GM21447 (cell line): Measurements from ENCODE around the gene TRAP1.
"Not testable (repeated sequence)": the region's sequence is repeated elsewhere in the genome, so short reads cannot be mapped to it uniquely, and the experiment has no call there.

Source experiments
- ATAC-seq: cut with Tn5 transposase; IDR thresholded peaks from one replicate; pipeline ENCODE4 v1.9.1; 2021; ENCODE audit not compliant: unreplicated experiment

Gene TRAP1

GRCh38 chr16:3674513-3675295 is 42.6 kb downstream of the TRAP1 start:
- ATAC-seq, result no peak

GRCh38 chr16:3673676-3674377 is 43.5 kb downstream of the TRAP1 start:
- ATAC-seq, result no peak

DNA sequence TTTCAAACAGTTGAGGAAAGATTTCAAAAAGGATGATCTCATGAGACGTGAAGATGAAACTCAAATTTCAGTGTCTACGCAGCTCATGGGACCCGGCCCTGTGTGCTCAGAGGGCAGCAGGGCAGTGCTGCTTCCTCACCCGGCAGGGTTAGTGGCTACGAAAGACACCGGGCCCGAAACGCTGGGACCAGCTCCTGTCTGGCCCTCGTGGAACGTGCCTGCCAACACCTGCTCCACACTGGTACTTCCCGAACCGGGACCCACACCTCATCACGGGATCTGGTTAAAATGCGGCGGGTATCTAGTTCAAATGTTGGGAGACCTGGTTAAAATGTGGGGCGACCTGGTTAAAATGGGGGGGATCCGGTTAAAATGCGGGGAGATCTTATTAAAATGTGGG is 44.1 kb downstream of the TRAP1 start:
- no peak for ATAC-seq

DNA sequence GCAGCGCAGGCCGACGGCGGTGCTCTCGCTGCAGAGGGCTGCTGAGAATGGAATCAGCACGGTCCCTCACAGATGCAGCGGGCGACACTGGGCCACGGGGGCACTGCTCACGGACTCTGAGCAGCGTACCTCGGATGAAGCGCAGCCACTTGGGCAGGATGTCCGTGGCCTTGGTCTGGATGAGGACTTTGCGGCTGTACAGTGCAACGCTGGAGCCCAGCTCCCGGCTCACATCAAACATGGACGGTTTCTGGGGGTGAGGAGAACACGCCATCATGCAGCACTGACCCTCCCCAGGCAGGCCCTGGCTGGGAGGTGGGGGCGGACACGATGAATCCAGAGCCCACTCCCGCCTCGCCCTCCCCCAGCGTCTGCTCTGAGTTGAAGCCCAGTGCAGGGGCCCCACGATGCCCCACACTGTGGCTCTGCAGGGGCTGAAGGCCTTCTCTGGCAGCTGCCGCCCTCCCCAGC is 44.7 kb downstream of the TRAP1 start:
- no peak for ATAC-seq

GRCh38 chr16:3671424-3671823 is 45.9 kb downstream of the TRAP1 start:
- ATAC-seq, result no peak

- no peak for ATAC-seq
Measured at GRCh38 chr16:3670711-3671110, 46.6 kb downstream of the TRAP1 start.

GRCh38 chr16:3669082-3669481 is 48.2 kb downstream of the TRAP1 start:
- ATAC-seq, result no peak

GRCh38 chr16:3668626-3669025 is 48.7 kb downstream of the TRAP1 start:
- no peak for ATAC-seq

GRCh38 chr16:3665508-3665907 is 51.8 kb downstream of the TRAP1 start:
- ATAC-seq, result no peak

DNA sequence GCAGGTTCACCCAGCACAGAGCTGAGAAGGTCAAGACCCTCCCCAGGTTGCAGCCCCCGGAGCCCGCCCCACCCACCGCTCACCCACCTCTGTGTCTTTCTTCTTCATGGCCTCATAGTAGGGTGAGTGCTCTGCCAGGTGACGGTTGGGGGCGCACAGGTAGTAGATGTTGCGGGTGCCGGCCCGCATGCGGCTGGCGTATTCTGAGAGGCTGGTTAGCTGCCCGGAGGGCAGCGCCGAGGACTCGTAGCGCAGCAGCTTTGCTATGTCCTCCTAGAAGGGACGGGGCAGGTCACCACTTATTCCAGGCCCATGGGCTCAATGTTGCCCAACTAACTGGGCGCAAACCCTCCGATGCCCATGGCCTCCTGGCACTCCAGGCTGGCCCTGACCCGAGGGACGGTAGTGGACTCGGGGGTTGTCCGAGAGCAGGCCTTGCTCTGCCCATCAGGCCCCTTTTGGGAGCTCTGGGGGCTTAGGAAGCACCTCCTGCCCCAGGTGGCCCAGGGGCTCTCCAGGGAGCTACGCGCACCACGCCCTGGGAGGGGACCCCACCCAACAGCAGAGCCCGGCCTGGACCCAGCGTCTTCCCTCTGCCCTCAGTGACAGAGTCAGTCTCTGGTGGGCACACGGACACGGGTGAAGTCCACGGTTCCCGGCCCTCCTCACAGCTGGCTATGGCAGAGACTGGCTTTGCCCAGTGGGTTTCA is 53.0 kb downstream of the TRAP1 start:
- ATAC-seq, result no peak

- ATAC-seq, result no peak
Measured at GRCh38 chr16:3662601-3663000, 54.7 kb downstream of the TRAP1 start.

GRCh38 chr16:3661922-3662321 is 55.4 kb downstream of the TRAP1 start:
- no peak for ATAC-seq

DNA sequence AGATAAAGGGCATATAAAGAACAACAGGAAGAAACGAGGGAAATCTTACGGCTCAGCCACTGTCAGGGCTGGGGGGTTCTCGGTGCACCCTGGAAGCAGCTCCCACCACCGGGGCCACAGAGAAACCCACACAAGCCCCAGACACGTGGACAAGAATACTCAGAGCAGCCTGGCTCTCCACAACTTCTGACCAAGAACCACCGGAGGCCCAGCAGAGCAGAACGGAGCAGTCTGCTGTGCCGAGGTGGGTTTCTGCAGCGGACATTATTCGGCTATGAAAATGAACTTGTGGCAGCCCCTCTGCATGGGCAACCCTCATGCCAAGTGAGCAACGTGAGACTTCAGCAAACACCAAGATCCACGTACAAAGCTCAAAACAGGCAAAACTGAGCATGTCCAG is 56.0 kb downstream of the TRAP1 start:
- ATAC-seq, result no peak

DNA sequence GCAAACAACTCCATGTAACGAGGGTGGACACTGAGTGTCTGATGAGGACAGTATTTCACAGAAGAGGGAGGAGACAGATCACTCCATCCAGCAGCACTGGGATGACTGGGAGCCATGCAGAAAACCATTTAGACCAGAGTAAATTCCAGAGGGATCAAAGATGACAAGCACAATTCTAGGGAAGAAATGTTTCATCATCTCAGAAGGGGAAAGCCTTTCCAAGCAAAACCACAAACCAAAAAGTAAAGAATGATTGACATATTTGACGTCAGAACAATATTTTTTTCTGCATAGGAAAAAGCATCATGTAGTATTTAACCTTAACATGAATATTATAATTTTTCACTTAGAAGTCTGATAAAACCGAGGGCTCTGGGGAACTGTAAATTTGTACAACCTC is 58.1 kb downstream of the TRAP1 start:
- no peak for ATAC-seq

DNA sequence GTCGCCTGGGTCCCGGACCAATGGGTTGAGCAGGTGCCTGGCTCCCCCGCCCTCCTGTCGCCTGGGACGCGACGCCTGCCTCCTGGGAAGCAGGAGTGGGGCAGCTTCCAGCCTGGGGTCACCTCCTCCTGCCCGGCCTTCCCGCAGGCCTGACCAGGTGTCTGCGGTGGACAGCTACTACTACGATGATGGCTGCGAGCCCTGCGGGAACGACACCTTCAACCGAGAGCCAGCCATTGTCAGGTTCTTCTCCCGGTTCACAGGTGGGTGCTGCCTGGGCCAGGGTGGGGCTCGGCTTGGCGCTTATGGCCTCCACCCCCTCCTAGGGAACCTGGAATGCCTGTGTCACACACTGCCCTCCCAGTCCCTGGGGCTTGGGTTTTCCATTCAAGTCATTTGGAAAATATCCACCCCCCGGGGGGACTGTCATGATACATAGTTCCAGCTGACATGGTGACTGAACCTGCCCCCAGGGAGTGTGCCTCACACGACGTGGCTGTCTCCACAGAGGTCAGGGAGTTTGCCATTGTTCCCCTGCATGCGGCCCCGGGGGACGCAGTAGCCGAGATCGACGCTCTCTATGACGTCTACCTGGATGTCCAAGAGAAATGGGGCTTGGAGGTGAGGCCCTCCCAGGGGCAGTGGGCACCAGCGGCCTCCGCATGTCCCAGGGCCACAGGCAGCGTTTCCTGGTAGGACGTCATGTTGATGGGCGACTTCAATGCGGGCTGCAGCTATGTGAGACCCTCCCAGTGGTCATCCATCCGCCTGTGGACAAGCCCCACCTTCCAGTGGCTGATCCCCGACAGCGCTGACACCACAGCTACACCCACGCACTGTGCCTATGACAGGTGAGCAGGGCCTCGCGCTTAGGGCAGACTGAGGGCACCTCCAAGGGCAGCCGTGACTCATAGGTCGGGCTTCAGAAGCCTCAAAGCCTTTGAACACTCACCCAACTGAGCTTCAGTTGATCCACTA is 60.5 kb downstream of the TRAP1 start:
- ATAC-seq, result no peak

DNA sequence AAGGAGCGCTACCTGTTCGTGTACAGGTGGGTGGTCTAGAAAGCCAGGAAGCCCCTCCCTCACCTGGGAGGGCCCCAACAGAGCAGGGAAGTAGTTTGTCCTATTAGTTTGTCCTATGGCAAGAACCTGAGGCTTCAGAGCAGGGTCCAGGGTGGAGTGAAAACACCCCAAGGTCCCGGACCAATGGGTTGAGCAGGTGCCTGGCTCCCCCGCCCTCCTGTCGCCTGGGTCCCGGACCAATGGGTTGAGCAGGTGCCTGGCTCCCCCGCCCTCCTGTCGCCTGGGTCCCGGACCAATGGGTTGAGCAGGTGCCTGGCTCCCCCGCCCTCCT is 61.2 kb downstream of the TRAP1 start:
- not testable (repeated sequence) for ATAC-seq

- no peak for ATAC-seq
Measured at GRCh38 chr16:3655396-3656159, 61.7 kb downstream of the TRAP1 start.

GRCh38 chr16:3655030-3655395 is 62.3 kb downstream of the TRAP1 start:
- no peak for ATAC-seq

GRCh38 chr16:3654249-3654991 is 62.9 kb downstream of the TRAP1 start, which contains the start of gene DNASE1:
DNASE1 (plus strand) TSS chr16:3654691; CDS start chr16:3655374, 683 bp downstream.
- no peak for ATAC-seq
